ENCODE measurements around the gene CEP112.

GRCh38 chr17:65855675-65856074 lies 336.3 kb downstream of the CEP112 start:
- TF ChIP-seq CTCF (IDR thresholded peaks at IDR 0.05; ENCODE audit: low read depth, low read length, missing input control): no peak
- no peak for TF ChIP-seq TAF1 (conservative IDR thresholded peaks at IDR 0.05)
- no peak for TF ChIP-seq REST (IDR thresholded peaks at IDR 0.05)
- TF ChIP-seq SP1 (IDR thresholded peaks at IDR 0.05): no peak
- no peak for TF ChIP-seq JUND (IDR thresholded peaks at IDR 0.05)
- no peak for TF ChIP-seq EGR1 (IDR thresholded peaks at IDR 0.05; ENCODE audit: low read depth in 2 of 2)
- TF ChIP-seq HNF4G (IDR thresholded peaks at IDR 0.05): no peak
- TF ChIP-seq ATF3 (IDR thresholded peaks at IDR 0.05): no peak

All from liver (tissue), 3 donors.